Glomerular visceral epithelial cell (primary cell): ENCODE results near the gene STAB2.
"Not testable (repeated sequence)": the region's sequence is repeated elsewhere in the genome, so short reads cannot be mapped to it uniquely, and the experiment has no call there.

Experiments
- DNase-seq: peaks from one replicate; pipeline ENCODE4 v3.0.0-alpha.2; 2016; ENCODE audit errors: extremely low spot score

The STAB2 gene

GRCh38 chr12:103806803-103807202, 219.7 kb downstream of the STAB2 start:
- DNase-seq = no peak

- no peak for DNase-seq
Observed at GRCh38 chr12:103807561-103808238, 220.6 kb downstream of the STAB2 start.

- no peak for DNase-seq
Observed at GRCh38 chr12:103808239-103808880, 221.3 kb downstream of the STAB2 start.

GRCh38 chr12:103809154-103809553, 222.1 kb downstream of the STAB2 start:
- no peak for DNase-seq

GRCh38 chr12:103809639-103810038, 222.6 kb downstream of the STAB2 start:
- not testable (repeated sequence) for DNase-seq

GRCh38 chr12:103810111-103810510, 223.0 kb downstream of the STAB2 start:
- no peak for DNase-seq

GRCh38 chr12:103811791-103812190, 224.7 kb downstream of the STAB2 start:
- no peak for DNase-seq

GRCh38 chr12:103812789-103813188, 225.7 kb downstream of the STAB2 start:
- DNase-seq = no peak

- DNase-seq = no peak
Observed at GRCh38 chr12:103813426-103813825, 226.4 kb downstream of the STAB2 start.

GRCh38 chr12:103813949-103814348, 226.9 kb downstream of the STAB2 start:
- no peak for DNase-seq

- DNase-seq = peak; percentile 38
Observed at GRCh38 chr12:103814436-103814835, 227.4 kb downstream of the STAB2 start.
